ENCODE measurements around the gene RSPO3.
"Not testable (repeated sequence)": the region's sequence is repeated elsewhere in the genome, so short reads cannot be mapped to it uniquely, and the experiment has no call there.

RSPO3 gene

GRCh38 chr6:127118298-127119101, at the start of gene RSPO3:
Gene RSPO3, plus strand, starts transcription at chr6:127118671. Its CDS starts 522 bp downstream, at chr6:127119193.
- DNase-seq (ENCODE audit: low read depth): no peak

GRCh38 chr6:127069659-127070279, 48.7 kb upstream of the RSPO3 start:
- DNase-seq (ENCODE audit: low read depth): no peak

- DNase-seq (ENCODE audit: low read depth): no peak
These were observed 45.2 kb upstream of the RSPO3 start for GRCh38 chr6:127073222-127073621.

GRCh38 chr6:127076466-127076865, 42.0 kb upstream of the RSPO3 start:
- DNase-seq (ENCODE audit: low read depth): no peak

GRCh38 chr6:127077886-127078285, 40.6 kb upstream of the RSPO3 start:
- no peak for DNase-seq (ENCODE audit: low read depth)

- no peak for DNase-seq (ENCODE audit: low read depth)
These were observed 39.8 kb upstream of the RSPO3 start for GRCh38 chr6:127078669-127079068.

- no peak for DNase-seq (ENCODE audit: low read depth)
These were observed 38.8 kb upstream of the RSPO3 start for GRCh38 chr6:127079681-127080080.

GRCh38 chr6:127080081-127080480, 38.4 kb upstream of the RSPO3 start:
- no peak for DNase-seq (ENCODE audit: low read depth)

GRCh38 chr6:127083231-127083962, 35.1 kb upstream of the RSPO3 start:
- DNase-seq (ENCODE audit: low read depth): no peak

- DNase-seq (ENCODE audit: low read depth): no peak
These were observed 34.5 kb upstream of the RSPO3 start for GRCh38 chr6:127083963-127084310.

- DNase-seq (ENCODE audit: low read depth): no peak
These were observed 33.3 kb upstream of the RSPO3 start for GRCh38 chr6:127085181-127085580.

GRCh38 chr6:127090051-127090450, 28.4 kb upstream of the RSPO3 start:
- no peak for DNase-seq (ENCODE audit: low read depth)

- DNase-seq (ENCODE audit: low read depth): no peak
These were observed 26.0 kb upstream of the RSPO3 start for GRCh38 chr6:127092466-127092865.

- DNase-seq (ENCODE audit: low read depth): no peak
These were observed 23.7 kb upstream of the RSPO3 start for GRCh38 chr6:127094791-127095190.

- DNase-seq (ENCODE audit: low read depth): no peak
These were observed 22.3 kb upstream of the RSPO3 start for GRCh38 chr6:127096167-127096566.

- not testable (repeated sequence) for DNase-seq (ENCODE audit: low read depth)
These were observed 21.0 kb upstream of the RSPO3 start for GRCh38 chr6:127097442-127097841.

- no peak for DNase-seq (ENCODE audit: low read depth)
These were observed 17.8 kb upstream of the RSPO3 start for GRCh38 chr6:127100510-127101140.

- no peak for DNase-seq (ENCODE audit: low read depth)
These were observed 16.2 kb upstream of the RSPO3 start for GRCh38 chr6:127102299-127102698.

GRCh38 chr6:127102859-127103258, 15.6 kb upstream of the RSPO3 start:
- no peak for DNase-seq (ENCODE audit: low read depth)

GRCh38 chr6:127103482-127103881, 15.0 kb upstream of the RSPO3 start:
- no peak for DNase-seq (ENCODE audit: low read depth)

- DNase-seq (ENCODE audit: low read depth): no peak
These were observed 10.6 kb upstream of the RSPO3 start for GRCh38 chr6:127107916-127108315.

GRCh38 chr6:127110712-127111111, 7.8 kb upstream of the RSPO3 start:
- no peak for DNase-seq (ENCODE audit: low read depth)

GRCh38 chr6:127111526-127111925, 6.9 kb upstream of the RSPO3 start:
- DNase-seq (ENCODE audit: low read depth): no peak

Data from activated T-cell treated with anti-CD3 and anti-CD28 coated beads for 1 hour (primary cell).